Peyer's patch (tissue), 4 donors: ENCODE data around the gene OXLD1. TPM values are rescaled to one million over a fixed set of nuclear protein-coding genes. Genes with fewer than 3 reads are reported as not detected.
A peak's percentile ranks its signal among the peaks of the same experiment; 100 is the strongest.

Experiments used
- DNase-seq, 3 donors: peaks; one replicate each; pipeline ENCODE4 v3.0.0-alpha.2; 2017 to 2019
- H3K27ac ChIP-seq, 4 donors: fragments of 200-600 bp; sonication (generic); one replicate each; pipeline ENCODE4 v1.5.1; 2016 to 2019
- H3K27me3 ChIP-seq, 2 donors: fragments of 200-600 bp; sonication (generic); one replicate each; pipeline ENCODE4 v1.5.1; 2019
- H3K36me3 ChIP-seq, 3 donors: fragments of 200-600 bp; sonication (generic); one replicate each; pipeline ENCODE4 v1.5.1; 2016 to 2019
- H3K4me1 ChIP-seq, 4 donors: fragments of 200-600 bp; sonication (generic); one replicate each; pipeline ENCODE4 v1.5.1; 2016 to 2019
- H3K4me3 ChIP-seq, 4 donors: fragments of 200-600 bp; sonication (generic); 1 replicate in 3 of 4; 2 replicates in 1 of 4; pipeline ENCODE4 v1.5.1; 2016 to 2019; ENCODE audit warnings: mild to moderate bottlenecking in 1 of 4
- H3K9me3 ChIP-seq, 4 donors: fragments of 200-600 bp; sonication (generic); one replicate each; pipeline ENCODE4 v1.5.1; 2016 to 2019; ENCODE audit warnings: mild to moderate bottlenecking in 1 of 4
- POLR2A ChIP-seq, 2 donors: fragments of 450-650 bp; IDR thresholded peaks; one replicate each; pipeline ENCODE4 v1.5.1; 2017; ENCODE audit warnings: antibody characterized with exemption in 2 of 2, mild to moderate bottlenecking in 2 of 2, moderate library complexity in 2 of 2
- total RNA-seq, 4 donors: library from RNA; depleted of rRNA; stranded (reverse); fragments of >200 nt; gene quantifications; one replicate each; pipeline ENCODE4 v1.1.0, GENCODE V29; 2016
- TF ChIP-seq, protein P1 (sequence below), 6 experiments: fragments of 450-650 bp in 4 of 6; fragments of 200-600 bp in 2 of 6; sonication (generic) in 1 of 6; IDR thresholded peaks; one replicate each; pipeline ENCODE4 v1.5.1; 2017 to 2019; ENCODE audit warnings: antibody characterized with exemption in 6 of 6, mild to moderate bottlenecking in 3 of 6, moderate library complexity in 1 of 6

The OXLD1 gene
- total RNA-seq, 4 donors from 2014 or later, result 1.7 to 55.4 (median 41.9) TPM

DNA sequence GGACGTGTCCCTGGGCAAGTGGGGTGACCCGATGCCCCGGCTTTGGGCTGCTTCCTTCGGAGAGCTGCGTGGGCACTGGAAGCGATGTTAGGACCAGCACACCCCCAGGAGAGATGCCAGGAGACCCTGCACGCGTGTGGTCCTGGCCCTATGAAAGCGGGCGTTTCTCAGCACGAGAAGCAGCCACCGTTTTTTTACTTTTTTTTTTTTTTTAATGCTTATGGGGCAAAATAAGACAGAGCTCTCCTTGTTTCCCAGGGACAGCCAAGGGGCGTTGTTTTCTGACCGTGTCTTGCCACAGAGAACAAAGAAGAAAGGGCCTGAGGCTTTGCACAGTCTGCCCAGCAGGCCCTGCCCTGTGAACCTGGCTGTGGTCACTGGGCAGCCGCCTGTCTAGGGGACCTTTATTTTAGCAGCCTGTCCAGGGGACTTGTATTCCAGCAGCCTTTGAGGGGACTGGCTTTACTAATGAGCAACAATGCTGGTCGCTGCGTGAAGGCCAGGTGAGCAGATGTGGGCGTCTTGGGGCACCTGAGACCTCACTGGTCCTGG, 46.7 kb upstream of the OXLD1 start:
- Histone ChIP-seq H3K36me3 (peaks cover 0 to 40% (median 0%) of the 10 kb centered on the region in 3 donors), H3K9me3 (no peaks in the 10 kb centered on the region), H3K27ac (peak overlapping the region in 3 of 4 donors; percentile 79 to 95 (median 86)), H3K4me1 (peaks cover 7 to 48% (median 14%) of the 10 kb centered on the region in 4 donors), H3K27me3 (no peaks in the 10 kb centered on the region), H3K4me3 (peak overlapping the region; percentile 82 to 99 (median 94))
- TF ChIP-seq, protein P1, sequence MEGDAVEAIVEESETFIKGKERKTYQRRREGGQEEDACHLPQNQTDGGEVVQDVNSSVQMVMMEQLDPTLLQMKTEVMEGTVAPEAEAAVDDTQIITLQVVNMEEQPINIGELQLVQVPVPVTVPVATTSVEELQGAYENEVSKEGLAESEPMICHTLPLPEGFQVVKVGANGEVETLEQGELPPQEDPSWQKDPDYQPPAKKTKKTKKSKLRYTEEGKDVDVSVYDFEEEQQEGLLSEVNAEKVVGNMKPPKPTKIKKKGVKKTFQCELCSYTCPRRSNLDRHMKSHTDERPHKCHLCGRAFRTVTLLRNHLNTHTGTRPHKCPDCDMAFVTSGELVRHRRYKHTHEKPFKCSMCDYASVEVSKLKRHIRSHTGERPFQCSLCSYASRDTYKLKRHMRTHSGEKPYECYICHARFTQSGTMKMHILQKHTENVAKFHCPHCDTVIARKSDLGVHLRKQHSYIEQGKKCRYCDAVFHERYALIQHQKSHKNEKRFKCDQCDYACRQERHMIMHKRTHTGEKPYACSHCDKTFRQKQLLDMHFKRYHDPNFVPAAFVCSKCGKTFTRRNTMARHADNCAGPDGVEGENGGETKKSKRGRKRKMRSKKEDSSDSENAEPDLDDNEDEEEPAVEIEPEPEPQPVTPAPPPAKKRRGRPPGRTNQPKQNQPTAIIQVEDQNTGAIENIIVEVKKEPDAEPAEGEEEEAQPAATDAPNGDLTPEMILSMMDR (IDR thresholded peaks at IDR 0.05), result no peak
- no peak for TF ChIP-seq POLR2A (IDR thresholded peaks at IDR 0.05)
- no peak for DNase-seq

DNA sequence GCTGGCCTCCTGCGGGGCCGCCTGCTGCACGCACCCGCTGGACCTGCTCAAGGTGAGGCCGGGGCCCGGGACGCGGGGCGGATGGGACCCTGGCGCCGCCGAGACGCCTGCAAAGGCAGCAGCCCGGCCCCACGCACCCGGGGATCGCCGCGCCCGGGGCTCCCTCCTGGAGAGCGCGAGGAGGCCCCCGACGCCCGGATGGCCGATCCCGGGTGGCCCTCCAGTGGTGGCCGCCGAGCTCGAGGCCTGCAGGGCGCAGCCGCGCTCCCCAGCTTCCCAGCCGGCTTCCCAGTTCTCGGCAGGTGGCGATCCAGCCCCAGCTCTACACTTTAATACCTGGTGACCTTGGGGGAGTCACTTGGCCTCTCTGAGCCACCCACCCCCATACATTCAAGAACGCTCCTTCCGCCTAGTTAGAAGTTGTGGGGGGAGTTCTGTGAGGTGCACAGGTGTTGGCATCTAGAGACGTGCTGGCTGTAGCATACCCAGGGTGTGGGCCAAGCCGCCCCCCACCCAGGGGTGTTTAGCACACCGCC, 46.1 kb upstream of the OXLD1 start:
- no peaks in the 10 kb centered on the region for H3K9me3 ChIP-seq
- no peaks in the 10 kb centered on the region for H3K27me3 ChIP-seq
- peaks cover 0 to 40% (median 0%) of the 10 kb centered on the region in 3 donors for H3K36me3 ChIP-seq
- H3K4me3 ChIP-seq, result peak overlapping the region; percentile 82 to 99 (median 94)
- TF ChIP-seq, protein P1 (IDR thresholded peaks at IDR 0.05), result peak in 3 of 6 experiments; percentile 29 to 40 (median 32)
- peak in 1 of 2 donors; percentile 19 for TF ChIP-seq POLR2A (IDR thresholded peaks at IDR 0.05)
- H3K4me1 ChIP-seq, result peaks cover 7 to 48% (median 14%) of the 10 kb centered on the region in 4 donors
- H3K27ac ChIP-seq, result peak overlapping the region; percentile 77 to 95 (median 82)
- DNase-seq, result peak in 1 of 3 donors; percentile 75

- no peaks in the 10 kb centered on the region for H3K9me3 ChIP-seq
- H3K27me3 ChIP-seq, result no peaks in the 10 kb centered on the region
- H3K27ac ChIP-seq, result peak within 1 kb of the TSS; percentile 77 to 95 (median 82)
- peaks cover 0 to 40% (median 0%) of the 10 kb centered on the region in 3 donors for H3K36me3 ChIP-seq
- H3K4me3 ChIP-seq, result peak within 1 kb of the TSS; percentile 82 to 99 (median 94)
- peak; percentile 77 to 94 (median 94) for DNase-seq
- TF ChIP-seq POLR2A (IDR thresholded peaks at IDR 0.05), result peak; percentile 55 to 83
- TF ChIP-seq, protein P1 (IDR thresholded peaks at IDR 0.05), result peak in 4 of 6 experiments; percentile 12 to 51 (median 48)
- H3K4me1 ChIP-seq, result peaks cover 7 to 48% (median 14%) of the 10 kb centered on the region in 4 donors
Measured at GRCh38 chr17:81711814-81712467, 45.5 kb upstream of the OXLD1 start, which contains the start of gene SLC25A10. Gene SLC25A10 (plus strand): TSS chr17:81712284. CDS start chr17:81712427, 143 bp downstream.

DNA sequence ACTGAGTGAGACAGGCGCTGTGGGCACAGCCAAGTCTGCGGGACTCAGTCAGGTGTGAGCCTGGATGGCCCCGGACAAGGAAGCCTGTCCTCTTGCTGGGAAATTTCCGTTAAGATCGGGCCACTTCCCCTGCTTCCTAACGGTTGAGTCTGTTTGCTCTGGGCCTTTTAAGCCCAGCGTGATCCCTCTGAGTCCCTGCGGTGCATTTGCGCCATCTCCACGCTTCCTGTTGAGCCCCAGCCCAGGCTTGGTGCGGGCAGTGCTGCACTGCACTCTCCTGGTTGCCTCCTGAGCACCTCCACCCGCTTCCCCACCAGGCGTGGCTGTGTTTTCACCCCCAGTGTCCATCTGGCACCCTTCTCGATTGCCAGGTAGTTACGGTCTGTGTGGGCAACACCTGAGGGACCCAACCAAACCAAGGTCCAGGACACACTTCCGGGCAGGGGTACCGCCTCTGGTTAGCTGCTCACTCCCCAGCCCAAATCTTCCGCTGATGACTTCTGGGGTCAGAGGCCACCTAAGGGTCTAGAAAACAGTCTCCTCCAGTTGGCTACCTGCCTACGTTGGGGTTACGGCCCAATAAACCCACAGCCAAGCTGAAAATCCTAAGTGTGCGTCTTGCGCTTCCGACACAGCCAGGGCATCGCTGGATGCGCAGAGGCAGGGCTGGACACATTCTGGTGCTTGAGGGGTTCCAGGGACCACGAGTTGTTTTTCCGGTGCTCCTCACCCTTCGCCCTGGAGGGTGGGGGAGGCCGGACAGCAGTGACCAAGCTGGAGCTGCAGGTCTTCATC, 44.3 kb upstream of the OXLD1 start:
- Histone ChIP-seq H3K4me3 (peak overlapping the region in 2 of 4 donors; percentile 94 to 99), H3K4me1 (peaks cover 7 to 48% (median 14%) of the 10 kb centered on the region in 4 donors), H3K27me3 (no peaks in the 10 kb centered on the region), H3K9me3 (no peaks in the 10 kb centered on the region), H3K27ac (peak overlapping the region; percentile 77 to 95 (median 82)), H3K36me3 (peaks cover 0 to 40% (median 0%) of the 10 kb centered on the region in 3 donors)
- TF ChIP-seq, protein P1 (IDR thresholded peaks at IDR 0.05), result peak in 1 of 6 experiments; percentile 4
- TF ChIP-seq POLR2A (IDR thresholded peaks at IDR 0.05), result no peak
- peak in 2 of 3 donors; percentile 58 to 66 for DNase-seq

DNA sequence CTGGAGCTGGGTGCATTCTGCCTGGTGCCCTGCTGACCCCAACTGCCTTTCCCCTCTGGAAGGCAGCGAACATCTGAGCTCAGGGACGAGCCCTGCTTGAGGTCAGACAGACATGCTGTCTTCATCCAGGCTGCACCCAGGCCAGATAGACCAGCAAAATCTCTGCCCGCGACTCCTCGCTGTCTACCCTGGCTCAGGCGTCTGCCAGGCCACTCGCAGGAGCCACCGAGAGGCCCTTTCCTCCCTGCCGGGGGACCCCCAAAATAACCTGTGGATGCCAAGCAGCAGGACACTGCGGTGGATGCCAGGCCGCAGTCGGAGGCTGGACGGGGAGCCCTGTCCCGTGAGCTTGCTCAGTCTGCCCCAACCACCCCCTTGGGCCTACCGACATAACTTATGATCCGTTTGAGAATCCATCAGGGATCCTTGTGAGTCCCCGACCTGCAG, 42.4 kb upstream of the OXLD1 start:
- no peak overlapping the region for H3K27ac ChIP-seq
- H3K36me3 ChIP-seq, result peaks cover 0 to 35% (median 0%) of the 10 kb centered on the region in 3 donors
- no peaks in the 10 kb centered on the region for H3K9me3 ChIP-seq
- no peak for DNase-seq
- H3K27me3 ChIP-seq, result no peaks in the 10 kb centered on the region
- H3K4me1 ChIP-seq, result peaks cover 7 to 44% (median 18%) of the 10 kb centered on the region in 4 donors
- H3K4me3 ChIP-seq, result no peak overlapping the region
- no peak for TF ChIP-seq POLR2A (IDR thresholded peaks at IDR 0.05)
- TF ChIP-seq, protein P1 (IDR thresholded peaks at IDR 0.05), result no peak
